ENCODE measurements around the gene TBC1D30. TPM values are rescaled to one million over a fixed set of nuclear protein-coding genes. Genes with fewer than 3 reads are reported as not detected.
"Not testable (repeated sequence)": the region's sequence is repeated elsewhere in the genome, so short reads cannot be mapped to it uniquely, and the experiment has no call there.

TBC1D30 gene
- polyA plus RNA-seq, 1 donor = 14.3 TPM

GRCh38 chr12:64825143-64826021, 935 bp downstream of the TBC1D30 start:
- peaks cover 16% of the 10 kb centered on the region for H3K9me3 ChIP-seq (ENCODE audit: control insufficient read depth, low read depth, low read length)
- H3K4me1 ChIP-seq (ENCODE audit: control insufficient read depth, insufficient read depth, low read length) = peaks cover 17% of the 10 kb centered on the region
- WGBS (ENCODE audit: insufficient coverage, low lambda C conversion rate) = no CpG with 5 or more reads among the region's 51 CpGs
- H3K36me3 ChIP-seq (ENCODE audit: control insufficient read depth, insufficient read depth, low read length) = no peaks in the 10 kb centered on the region
- peak in 1 of 2 donors; percentile 6 for DNase-seq
- H3K27me3 ChIP-seq (ENCODE audit: control insufficient read depth, insufficient read depth, low read length) = peaks cover 38% of the 10 kb centered on the region
- no peak overlapping the region for H3K27ac ChIP-seq (ENCODE audit: low read length)
- peak overlapping the region; percentile 35 for H3K4me3 ChIP-seq (ENCODE audit: low read length)

DNA sequence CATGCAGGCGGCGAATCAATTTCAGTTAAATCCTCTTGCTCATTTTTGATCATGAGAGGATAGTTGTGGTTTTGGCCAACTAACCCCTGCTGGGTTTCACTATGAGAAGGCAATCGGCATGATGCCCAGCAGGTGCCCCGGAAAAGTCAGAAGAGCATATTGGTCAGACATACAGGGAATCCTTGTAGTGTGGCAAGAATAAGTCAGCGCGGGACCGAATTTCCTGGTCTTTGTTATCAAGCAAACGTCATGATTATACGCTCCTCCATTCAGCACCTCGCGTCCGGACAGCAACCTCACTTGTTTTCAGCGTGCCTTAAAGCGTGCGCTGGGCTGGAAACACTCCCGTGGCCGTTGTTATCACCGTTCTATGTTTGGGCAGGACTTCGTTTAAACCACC, 1.8 kb downstream of the TBC1D30 start:
- Histone ChIP-seq H3K4me3 (ENCODE audit: low read length) (no peak overlapping the region), H3K4me1 (ENCODE audit: control insufficient read depth, insufficient read depth, low read length) (peaks cover 17% of the 10 kb centered on the region), H3K27me3 (ENCODE audit: control insufficient read depth, insufficient read depth, low read length) (peaks cover 38% of the 10 kb centered on the region), H3K27ac (ENCODE audit: low read length) (no peak overlapping the region), H3K36me3 (ENCODE audit: control insufficient read depth, insufficient read depth, low read length) (no peaks in the 10 kb centered on the region), H3K9me3 (ENCODE audit: control insufficient read depth, low read depth, low read length) (peaks cover 16% of the 10 kb centered on the region)
- 0% methylated on average over 1 of the region's 19 CpGs for WGBS (ENCODE audit: insufficient coverage, low lambda C conversion rate)
- DNase-seq = peak; percentile 20 to 69

GRCh38 chr12:64828713-64829112, 4.3 kb downstream of the TBC1D30 start:
- Histone ChIP-seq H3K4me3 (ENCODE audit: low read length) (no peak overlapping the region), H3K9me3 (ENCODE audit: control insufficient read depth, low read depth, low read length) (peaks cover 16% of the 10 kb centered on the region), H3K27me3 (ENCODE audit: control insufficient read depth, insufficient read depth, low read length) (peaks cover 33% of the 10 kb centered on the region), H3K27ac (ENCODE audit: low read length) (no peak overlapping the region), H3K4me1 (ENCODE audit: control insufficient read depth, insufficient read depth, low read length) (peaks cover 17% of the 10 kb centered on the region), H3K36me3 (ENCODE audit: control insufficient read depth, insufficient read depth, low read length) (peaks cover 10% of the 10 kb centered on the region)
- DNase-seq = no peak
- 86% methylated on average over 1 of the region's 6 CpGs for WGBS (ENCODE audit: insufficient coverage, low lambda C conversion rate)

DNA sequence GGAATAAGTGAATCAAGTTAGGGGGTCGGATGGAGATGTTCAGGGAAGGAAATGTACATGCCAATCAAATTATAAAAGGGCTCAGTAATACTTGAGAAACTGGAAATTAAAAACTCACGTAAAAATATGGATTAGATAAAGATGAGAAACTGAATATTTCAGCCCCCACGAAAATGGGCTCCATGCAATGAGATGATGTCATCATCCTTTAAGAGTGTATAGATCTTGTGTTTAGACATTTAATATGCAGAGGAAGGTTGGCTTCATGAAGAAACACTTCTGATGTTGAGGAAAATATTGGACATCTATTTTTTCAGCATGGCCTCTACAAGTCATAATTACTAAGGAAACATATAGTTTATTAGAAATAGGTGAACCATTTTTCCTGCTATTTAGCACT, 9.5 kb downstream of the TBC1D30 start:
- Histone ChIP-seq H3K27ac (ENCODE audit: low read length) (no peak overlapping the region), H3K36me3 (ENCODE audit: control insufficient read depth, insufficient read depth, low read length) (peaks cover 17% of the 10 kb centered on the region), H3K4me1 (ENCODE audit: control insufficient read depth, insufficient read depth, low read length) (peaks cover 6% of the 10 kb centered on the region), H3K9me3 (ENCODE audit: control insufficient read depth, low read depth, low read length) (peaks cover 3% of the 10 kb centered on the region), H3K27me3 (ENCODE audit: control insufficient read depth, insufficient read depth, low read length) (no peaks in the 10 kb centered on the region), H3K4me3 (ENCODE audit: low read length) (no peak overlapping the region)
- WGBS (ENCODE audit: insufficient coverage, low lambda C conversion rate) = 100% methylated on average over 2 of the region's 3 CpGs
- DNase-seq = no peak

GRCh38 chr12:64835901-64836300, 11.5 kb downstream of the TBC1D30 start:
- Histone ChIP-seq H3K27me3 (ENCODE audit: control insufficient read depth, insufficient read depth, low read length) (no peaks in the 10 kb centered on the region), H3K36me3 (ENCODE audit: control insufficient read depth, insufficient read depth, low read length) (peaks cover 17% of the 10 kb centered on the region), H3K4me3 (ENCODE audit: low read length) (no peak overlapping the region), H3K27ac (ENCODE audit: low read length) (peak overlapping the region; percentile 9), H3K9me3 (ENCODE audit: control insufficient read depth, low read depth, low read length) (peaks cover 3% of the 10 kb centered on the region), H3K4me1 (ENCODE audit: control insufficient read depth, insufficient read depth, low read length) (peaks cover 11% of the 10 kb centered on the region)
- no CpG with 5 or more reads among the region's 4 CpGs for WGBS (ENCODE audit: insufficient coverage, low lambda C conversion rate)
- peak; percentile 66 to 69 for DNase-seq

DNA sequence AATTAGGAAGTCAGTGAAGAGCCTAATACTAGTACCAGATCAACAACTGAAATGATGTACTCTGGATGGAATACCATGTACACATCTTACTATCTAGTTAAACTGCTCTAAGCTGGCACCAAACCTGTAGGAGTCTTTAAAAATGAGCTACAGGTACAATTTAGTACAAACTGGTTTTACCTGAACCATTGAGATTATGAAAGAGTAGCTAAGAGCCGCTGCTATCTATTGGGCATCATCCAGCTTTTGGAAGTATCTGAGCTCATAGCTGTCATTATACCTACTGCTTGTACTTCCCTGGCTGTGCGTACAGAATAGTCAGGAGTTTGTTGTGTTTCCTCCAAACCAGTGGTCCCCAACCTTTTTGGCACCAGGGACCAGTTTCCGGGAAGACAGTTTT, 12.4 kb downstream of the TBC1D30 start:
- no CpG with 5 or more reads among the region's 3 CpGs for whole genome bisulfite sequencing (ENCODE audit: insufficient coverage, low lambda C conversion rate)
- Histone ChIP-seq H3K4me3 (ENCODE audit: low read length) (no peak overlapping the region), H3K27ac (ENCODE audit: low read length) (no peak overlapping the region), H3K27me3 (ENCODE audit: control insufficient read depth, insufficient read depth, low read length) (no peaks in the 10 kb centered on the region), H3K9me3 (ENCODE audit: control insufficient read depth, low read depth, low read length) (peaks cover 3% of the 10 kb centered on the region), H3K36me3 (ENCODE audit: control insufficient read depth, insufficient read depth, low read length) (peaks cover 17% of the 10 kb centered on the region), H3K4me1 (ENCODE audit: control insufficient read depth, insufficient read depth, low read length) (peaks cover 11% of the 10 kb centered on the region)
- DNase-seq = no peak

GRCh38 chr12:64837427-64837826, 13.0 kb downstream of the TBC1D30 start:
- peaks cover 12% of the 10 kb centered on the region for H3K36me3 ChIP-seq (ENCODE audit: control insufficient read depth, insufficient read depth, low read length)
- DNase-seq = no peak
- no peak overlapping the region for H3K27ac ChIP-seq (ENCODE audit: low read length)
- H3K9me3 ChIP-seq (ENCODE audit: control insufficient read depth, low read depth, low read length) = peaks cover 3% of the 10 kb centered on the region
- peaks cover 11% of the 10 kb centered on the region for H3K4me1 ChIP-seq (ENCODE audit: control insufficient read depth, insufficient read depth, low read length)
- H3K4me3 ChIP-seq (ENCODE audit: low read length) = no peak overlapping the region
- no CpG with 5 or more reads among the region's 8 CpGs for WGBS (ENCODE audit: insufficient coverage, low lambda C conversion rate)
- no peaks in the 10 kb centered on the region for H3K27me3 ChIP-seq (ENCODE audit: control insufficient read depth, insufficient read depth, low read length)

- peaks cover 12% of the 10 kb centered on the region for H3K36me3 ChIP-seq (ENCODE audit: control insufficient read depth, insufficient read depth, low read length)
- H3K4me3 ChIP-seq (ENCODE audit: low read length) = no peak overlapping the region
- H3K9me3 ChIP-seq (ENCODE audit: control insufficient read depth, low read depth, low read length) = no peaks in the 10 kb centered on the region
- H3K27me3 ChIP-seq (ENCODE audit: control insufficient read depth, insufficient read depth, low read length) = no peaks in the 10 kb centered on the region
- peaks cover 11% of the 10 kb centered on the region for H3K4me1 ChIP-seq (ENCODE audit: control insufficient read depth, insufficient read depth, low read length)
- peak overlapping the region; percentile 21 for H3K27ac ChIP-seq (ENCODE audit: low read length)
- peak; percentile 55 to 78 for DNase-seq
These were observed 15.7 kb downstream of the TBC1D30 start for GRCh38 chr12:64840119-64840518.

DNA sequence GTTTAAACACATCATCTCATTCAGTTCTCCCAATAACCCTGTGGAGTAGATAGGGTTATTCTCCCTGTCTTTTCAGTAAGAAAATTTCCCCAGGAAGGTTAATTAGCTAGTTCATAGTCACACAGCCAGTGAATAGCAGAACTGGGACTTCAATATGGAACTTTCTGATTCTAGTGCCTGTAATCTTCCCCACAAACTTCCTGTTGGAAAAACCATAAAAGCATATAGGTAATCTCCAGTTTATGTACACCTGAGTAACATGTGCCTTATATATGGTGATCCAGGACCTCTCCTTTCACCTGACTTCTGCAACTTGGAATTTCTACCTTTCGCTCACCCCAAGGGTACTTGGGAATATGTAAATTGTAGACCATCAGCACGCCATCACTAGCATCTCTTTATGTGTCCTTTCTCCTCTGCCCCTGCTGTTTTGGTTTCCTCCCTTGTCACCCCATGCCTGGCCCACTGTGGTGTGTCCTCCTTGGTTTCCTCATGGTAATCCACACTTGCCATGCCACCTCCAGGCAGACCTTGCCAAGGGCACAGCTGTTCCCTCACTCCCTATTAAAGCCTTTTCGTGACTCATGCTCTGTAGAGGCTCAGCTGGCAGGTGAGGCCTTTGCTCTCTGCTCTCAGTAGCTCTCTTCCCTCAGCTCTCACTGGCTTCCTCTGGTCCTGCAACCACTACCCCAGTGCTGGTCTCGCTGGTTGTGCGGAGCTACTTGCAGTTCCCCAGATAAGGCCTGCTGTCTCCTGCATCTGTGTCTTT, 16.7 kb downstream of the TBC1D30 start:
- H3K27ac ChIP-seq (ENCODE audit: low read length) = no peak overlapping the region
- H3K4me1 ChIP-seq (ENCODE audit: control insufficient read depth, insufficient read depth, low read length) = peaks cover 5% of the 10 kb centered on the region
- H3K27me3 ChIP-seq (ENCODE audit: control insufficient read depth, insufficient read depth, low read length) = no peaks in the 10 kb centered on the region
- H3K9me3 ChIP-seq (ENCODE audit: control insufficient read depth, low read depth, low read length) = no peaks in the 10 kb centered on the region
- H3K36me3 ChIP-seq (ENCODE audit: control insufficient read depth, insufficient read depth, low read length) = peaks cover 12% of the 10 kb centered on the region
- peak in 1 of 2 donors; percentile 9 for DNase-seq
- 80% methylated on average over 1 of the region's 5 CpGs for WGBS (ENCODE audit: insufficient coverage, low lambda C conversion rate)
- no peak overlapping the region for H3K4me3 ChIP-seq (ENCODE audit: low read length)

- H3K4me1 ChIP-seq (ENCODE audit: control insufficient read depth, insufficient read depth, low read length); H3K27me3 ChIP-seq (ENCODE audit: control insufficient read depth, insufficient read depth, low read length); H3K27ac ChIP-seq (ENCODE audit: low read length); H3K9me3 ChIP-seq (ENCODE audit: control insufficient read depth, low read depth, low read length); H3K4me3 ChIP-seq (ENCODE audit: low read length); DNase-seq; H3K36me3 ChIP-seq (ENCODE audit: control insufficient read depth, insufficient read depth, low read length): not testable (repeated sequence)
- no CpG with 5 or more reads among the region's 4 CpGs for WGBS (ENCODE audit: insufficient coverage, low lambda C conversion rate)
These were observed 24.0 kb downstream of the TBC1D30 start for GRCh38 chr12:64848409-64848808.
